K562 (cell line): ENCODE data around the gene WSCD2. TPM values are rescaled to one million over a fixed set of nuclear protein-coding genes. Genes with fewer than 3 reads are reported as not detected.

ENCODE experiments used
- ASH1L ChIP-seq: fragments of 450-650 bp; IDR thresholded peaks from 2 replicates; pipeline ENCODE4 v1.6.1; 2018; ENCODE audit warnings: borderline replicate concordance, mild to moderate bottlenecking, low read depth; ENCODE audit not compliant: partially characterized antibody
- BACH1 ChIP-seq: fragments of 200-800 bp; sonication (Bioruptor generic); IDR thresholded peaks from 2 replicates; pipeline ENCODE4 v1.6.1; 2016; ENCODE audit warnings: missing genetic modification characterization, missing compliant biosample characterization
- BHLHE40 ChIP-seq: IDR thresholded peaks from 2 replicates; pipeline ENCODE4 v1.6.1; 2011; ENCODE audit warnings: low read length, improper control_type of control experiment
- BRD4 ChIP-seq: fragments of 200-600 bp; sonication (generic); IDR thresholded peaks from 2 replicates; pipeline ENCODE4 v1.6.1; 2017; ENCODE audit warnings: inconsistent platforms
- CHD4 ChIP-seq: fragments of 200-600 bp; sonication (generic); IDR thresholded peaks from 3 replicates; pipeline ENCODE4 v1.6.1; 2012; ENCODE audit warnings: low read depth, mild to moderate bottlenecking, mixed read lengths, low read length, inconsistent platforms; ENCODE audit not compliant: insufficient read depth, insufficient replicate concordance, poor library complexity, severe bottlenecking
- CLOCK ChIP-seq: fragments of 250-450 bp; sonication (Bioruptor Pico); IDR thresholded peaks from 2 replicates; pipeline ENCODE4 v1.4.0; 2020; ENCODE audit warnings: mild to moderate bottlenecking, moderate library complexity, borderline replicate concordance
- HDGF ChIP-seq: fragments of 450-650 bp; IDR thresholded peaks from 2 replicates; pipeline ENCODE4 v1.6.1; 2016
- HIVEP1 ChIP-seq: fragments of 250-450 bp; sonication (Bioruptor Pico); IDR thresholded peaks from 2 replicates; pipeline ENCODE4 v1.4.0; 2020; ENCODE audit warnings: mild to moderate bottlenecking
- HNRNPK ChIP-seq: fragments of 200-400 bp; formaldehyde crosslinking; IDR thresholded peaks from one replicate; pipeline ENCODE4 v1.6.1; 2018; ENCODE audit warnings: mild to moderate bottlenecking, low read depth, low read length; ENCODE audit not compliant: poor library complexity, severe bottlenecking
- KDM1A ChIP-seq, 2 experiments: fragments of 450-650 bp; IDR thresholded peaks; 2 replicates each; pipeline ENCODE4 v1.6.1; 2016; ENCODE audit warnings: mild to moderate bottlenecking in 2 of 2
- KLF16 ChIP-seq: IDR thresholded peaks from 2 replicates; pipeline ENCODE4 v1.6.1; 2016; ENCODE audit warnings: antibody characterized with exemption
- MAFG ChIP-seq: fragments of 450-650 bp; conservative IDR thresholded peaks from 2 replicates; pipeline ENCODE4 v1.6.1; 2016; ENCODE audit warnings: missing genetic modification characterization, missing compliant biosample characterization
- MTA1 ChIP-seq: fragments of 450-650 bp; IDR thresholded peaks from 2 replicates; pipeline ENCODE4 v1.6.1; 2017; ENCODE audit warnings: borderline replicate concordance
- NCOA1 ChIP-seq: fragments of 450-650 bp; IDR thresholded peaks from 2 replicates; pipeline ENCODE4 v1.6.1; 2016; ENCODE audit warnings: low read depth
- TFAM ChIP-seq: fragments of 250-450 bp; sonication (Bioruptor Pico); conservative IDR thresholded peaks from 2 replicates; pipeline ENCODE4 v1.5.0; 2021; ENCODE audit warnings: mild to moderate bottlenecking, moderate library complexity
- TFAP4 ChIP-seq: sonication (generic); formaldehyde crosslinking; IDR thresholded peaks from 2 replicates; pipeline ENCODE4 v1.8.0; 2022; ENCODE audit warnings: missing genetic modification reagents, mild to moderate bottlenecking, moderate library complexity, borderline replicate concordance
- YY1 ChIP-seq, 3 experiments: IDR thresholded peaks; 2 replicates each; pipeline ENCODE4 v1.6.1; 2011; ENCODE audit warnings: low read length in 2 of 3, mild to moderate bottlenecking in 2 of 3, moderate library complexity in 2 of 3, borderline replicate concordance in 1 of 3, control low read depth in 1 of 3, low read depth in 1 of 3; ENCODE audit not compliant: insufficient read depth in 3 of 3, insufficient replicate concordance in 2 of 3, control insufficient read depth in 1 of 3, insufficient read length in 1 of 3; ENCODE audit errors: extremely low read depth in 1 of 3
- ZNF165 ChIP-seq: fragments of 250-450 bp; sonication (Bioruptor Pico); IDR thresholded peaks from 2 replicates; pipeline ENCODE4 v1.4.0; 2020; ENCODE audit warnings: borderline replicate concordance
- ZNF197 ChIP-seq: fragments of 200-800 bp; sonication (Bioruptor generic); IDR thresholded peaks from 2 replicates; pipeline ENCODE4 v1.6.1; 2016; ENCODE audit warnings: low read depth, missing genetic modification characterization, missing compliant biosample characterization
- ZSCAN32 ChIP-seq: fragments of 450-650 bp; formaldehyde crosslinking; IDR thresholded peaks from 2 replicates; pipeline ENCODE4 v1.4.0; 2020; ENCODE audit warnings: mild to moderate bottlenecking, moderate library complexity
- polyA plus RNA-seq, 8 experiments: library from polyadenylated mRNA; depleted of rRNA in 4 of 8; stranded (reverse) in 5 of 8; unstranded in 3 of 8; fragments of >200 nt; fragmentation: Nextera tagmentation in 2 of 8; fragmentation: Illumina TruSeq in 1 of 8; extraction: Ambion mirVana in 2 of 8; extraction: Trizol in 1 of 8; gene quantifications; 2 replicates each; pipeline versions ENCODE4 v1.2.1 to v1.2.3, GENCODE V29; 2011 to 2014; ENCODE audit warnings: inconsistent platforms in 1 of 8, missing spikeins in 1 of 8
- total RNA-seq, 7 experiments: library from RNA; depleted of rRNA in 6 of 7; stranded (reverse); fragments of >200 nt in 6 of 7; fragmentation: Illumina TruSeq in 2 of 7; extraction: Trizol in 2 of 7; gene quantifications; 2 replicates each; pipeline versions ENCODE4 v1.2.1 to v1.2.3, GENCODE V29; 2011 to 2021; ENCODE audit warnings: low replicate concordance in 1 of 7
- TF ChIP-seq, protein P1 (sequence below): fragments of 250-450 bp; sonication (Bioruptor Pico); IDR thresholded peaks from 2 replicates; pipeline ENCODE4 v1.8.0; 2022; ENCODE audit warnings: moderate library complexity, mild to moderate bottlenecking, inconsistent platforms

WSCD2 gene
- total and polyA plus RNA-seq, 9 of the 15 experiments (the other 6 are each of a cell fraction or from before 2014, with no cell fraction given) = 0.72 to 14.1 (median 4.0) TPM

DNA sequence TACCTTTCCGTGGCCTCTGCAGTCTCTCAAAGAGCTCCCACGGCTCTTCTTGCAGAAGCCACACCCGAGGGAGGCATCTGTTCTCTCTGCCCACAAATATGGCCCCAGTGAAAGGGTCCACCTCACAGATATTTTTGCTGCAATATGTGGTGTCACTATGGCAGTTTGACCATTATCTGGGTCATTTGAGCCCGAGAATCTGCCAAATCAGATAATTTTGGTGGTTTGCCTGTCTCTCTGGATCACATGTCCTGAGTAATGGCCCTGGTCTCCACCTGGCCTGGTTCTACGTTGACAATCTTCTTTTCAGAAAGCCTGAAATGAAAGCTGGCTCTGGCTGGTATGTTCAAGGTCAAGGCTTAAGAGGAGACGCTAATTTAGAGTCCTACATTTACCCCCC lies 5.7 kb upstream of the WSCD2 start (continued):
- peak; percentile 56; the same call in 1 of the 2 replicates for TF ChIP-seq CLOCK (CRISPR knock-in tag)
- TF ChIP-seq, protein P1, sequence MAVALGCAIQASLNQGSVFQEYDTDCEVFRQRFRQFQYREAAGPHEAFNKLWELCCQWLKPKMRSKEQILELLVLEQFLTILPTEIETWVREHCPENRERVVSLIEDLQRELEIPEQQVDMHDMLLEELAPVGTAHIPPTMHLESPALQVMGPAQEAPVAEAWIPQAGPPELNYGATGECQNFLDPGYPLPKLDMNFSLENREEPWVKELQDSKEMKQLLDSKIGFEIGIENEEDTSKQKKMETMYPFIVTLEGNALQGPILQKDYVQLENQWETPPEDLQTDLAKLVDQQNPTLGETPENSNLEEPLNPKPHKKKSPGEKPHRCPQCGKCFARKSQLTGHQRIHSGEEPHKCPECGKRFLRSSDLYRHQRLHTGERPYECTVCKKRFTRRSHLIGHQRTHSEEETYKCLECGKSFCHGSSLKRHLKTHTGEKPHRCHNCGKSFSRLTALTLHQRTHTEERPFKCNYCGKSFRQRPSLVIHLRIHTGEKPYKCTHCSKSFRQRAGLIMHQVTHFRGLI (CRISPR knock-in tag) = peak; percentile 63
- TF ChIP-seq KLF16 = peak; percentile 85
- TF ChIP-seq HNRNPK = no peak
- peak; percentile 54 to 65; a peak in 2 of 4 replicates for TF ChIP-seq KDM1A (IDR thresholded peaks at IDR 0.05)
- TF ChIP-seq ASH1L = no peak
- TF ChIP-seq YY1 (IDR thresholded peaks at IDR 0.05; ENCODE audit: borderline replicate concordance in 1 of 3, control insufficient read depth in 1 of 3, extremely low read depth in 1 of 3, insufficient read depth in 3 of 3, insufficient read length in 1 of 3, insufficient replicate concordance in 2 of 3, low read depth in 1 of 3, low read length in 2 of 3) = peak in 1 of 3 experiments; percentile 37
- TF ChIP-seq ZSCAN32 (CRISPR knock-in tag) = no peak
- peak; percentile 17 for TF ChIP-seq CHD4
- peak; percentile 64; the same call in 1 of the 2 replicates for TF ChIP-seq MTA1
- TF ChIP-seq HIVEP1 (CRISPR knock-in tag) = no peak
- TF ChIP-seq BHLHE40 = peak; percentile 59
- TF ChIP-seq TFAM = no peak
- 0 out of 2 replicates have a peak, but pooled peaks have one; percentile 37 for TF ChIP-seq TFAP4 (CRISPR knock-in tag)
- TF ChIP-seq BACH1 (tag) = 0 out of 2 replicates have a peak, but pooled peaks have one; percentile 20
- TF ChIP-seq ZNF197 (CRISPR knock-in tag) = peak; percentile 68; the same call in 1 of the 2 replicates
- TF ChIP-seq NCOA1 = peak; percentile 69
- peak; percentile 73 for TF ChIP-seq MAFG (tag)
- no peak for TF ChIP-seq BRD4
- no peak for TF ChIP-seq ZNF165 (CRISPR knock-in tag)
- no peak for TF ChIP-seq HDGF
